GM10266 (cell line): ENCODE data around the gene RAC2.

ENCODE experiments used
- DNase-seq: peaks from one replicate; pipeline ENCODE4 v3.0.0; 2012; ENCODE audit errors: extremely low spot score
- TF ChIP-seq, protein P1 (sequence below): IDR thresholded peaks from 2 replicates; pipeline ENCODE4 v1.5.1; 2012; ENCODE audit warnings: mild to moderate bottlenecking, low read depth; ENCODE audit not compliant: control insufficient read depth, insufficient read depth; ENCODE audit errors: missing control alignments

Gene RAC2

DNA sequence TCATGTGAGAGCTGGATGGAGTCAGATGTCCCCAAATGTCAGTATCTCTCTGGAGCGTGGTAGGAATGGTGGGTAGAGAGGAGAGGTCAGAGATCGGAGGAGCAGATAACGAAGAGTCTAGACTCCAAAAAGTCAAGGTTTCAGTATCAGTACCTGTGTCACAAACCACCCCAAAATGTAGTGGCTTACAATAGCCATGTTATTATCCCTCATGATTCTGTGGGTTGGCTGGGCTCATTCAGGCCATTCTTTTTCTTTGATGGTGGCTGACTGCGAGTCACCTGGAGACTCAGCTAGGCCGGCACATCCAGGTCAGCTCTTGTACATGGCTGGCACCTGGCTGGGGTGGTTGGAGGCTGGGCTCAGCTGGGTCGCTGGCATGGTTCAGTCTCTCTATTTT is 24.5 kb downstream of the RAC2 start:
- DNase-seq, result no peak
- TF ChIP-seq, protein P1, sequence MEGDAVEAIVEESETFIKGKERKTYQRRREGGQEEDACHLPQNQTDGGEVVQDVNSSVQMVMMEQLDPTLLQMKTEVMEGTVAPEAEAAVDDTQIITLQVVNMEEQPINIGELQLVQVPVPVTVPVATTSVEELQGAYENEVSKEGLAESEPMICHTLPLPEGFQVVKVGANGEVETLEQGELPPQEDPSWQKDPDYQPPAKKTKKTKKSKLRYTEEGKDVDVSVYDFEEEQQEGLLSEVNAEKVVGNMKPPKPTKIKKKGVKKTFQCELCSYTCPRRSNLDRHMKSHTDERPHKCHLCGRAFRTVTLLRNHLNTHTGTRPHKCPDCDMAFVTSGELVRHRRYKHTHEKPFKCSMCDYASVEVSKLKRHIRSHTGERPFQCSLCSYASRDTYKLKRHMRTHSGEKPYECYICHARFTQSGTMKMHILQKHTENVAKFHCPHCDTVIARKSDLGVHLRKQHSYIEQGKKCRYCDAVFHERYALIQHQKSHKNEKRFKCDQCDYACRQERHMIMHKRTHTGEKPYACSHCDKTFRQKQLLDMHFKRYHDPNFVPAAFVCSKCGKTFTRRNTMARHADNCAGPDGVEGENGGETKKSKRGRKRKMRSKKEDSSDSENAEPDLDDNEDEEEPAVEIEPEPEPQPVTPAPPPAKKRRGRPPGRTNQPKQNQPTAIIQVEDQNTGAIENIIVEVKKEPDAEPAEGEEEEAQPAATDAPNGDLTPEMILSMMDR, result no peak

DNA sequence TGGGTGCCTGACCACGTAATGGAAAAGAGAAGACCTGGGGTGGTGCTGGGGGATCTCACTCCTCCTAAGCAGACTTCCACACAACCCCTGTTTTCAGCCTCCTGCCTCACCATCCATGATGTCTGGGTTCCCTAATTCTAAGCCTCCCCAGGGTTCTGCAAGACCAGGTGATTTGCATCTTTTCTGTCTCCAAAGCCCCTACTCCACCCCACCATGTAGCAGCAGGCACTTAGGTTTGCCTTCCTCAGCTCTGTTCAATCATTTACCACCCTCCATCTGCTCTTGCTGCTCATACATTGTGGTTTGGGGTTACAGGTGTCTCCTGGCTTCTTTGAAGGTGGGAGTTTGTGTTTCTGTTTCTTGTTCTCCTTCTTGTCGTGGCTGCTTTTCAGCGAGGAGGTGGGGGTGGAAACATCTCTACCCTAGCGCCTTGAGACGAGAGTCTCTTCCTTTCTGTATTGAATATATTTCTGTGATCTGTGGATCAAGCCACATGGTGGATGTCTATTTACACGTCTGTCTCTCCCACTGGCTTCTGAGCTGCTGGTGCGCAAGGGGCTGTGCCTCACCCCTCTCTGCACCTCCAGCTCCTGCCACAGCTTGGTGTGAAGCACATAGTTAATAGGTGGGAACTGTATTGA is 25.2 kb downstream of the RAC2 start:
- peak; percentile 76 for DNase-seq
- TF ChIP-seq, protein P1, result no peak

DNA sequence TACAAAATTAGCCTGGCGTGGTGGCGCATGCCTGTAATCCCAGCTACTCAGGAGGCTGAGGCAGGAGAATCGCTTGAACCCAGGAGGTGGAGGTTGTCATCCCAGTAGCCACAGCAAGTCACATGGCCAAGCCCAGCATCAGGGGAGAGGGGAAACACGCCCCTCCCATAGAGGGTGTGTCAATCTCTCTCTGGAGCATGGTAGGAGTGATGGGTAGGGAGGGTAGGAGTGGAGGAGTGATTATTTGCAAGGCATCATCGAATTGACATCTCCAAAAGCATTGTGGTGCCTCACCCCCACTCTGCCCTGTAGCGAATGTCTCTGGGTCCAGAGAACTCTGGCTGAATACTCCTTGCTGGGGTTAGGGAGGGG is 25.7 kb downstream of the RAC2 start:
- TF ChIP-seq, protein P1, result no peak
- DNase-seq, result no peak

DNA sequence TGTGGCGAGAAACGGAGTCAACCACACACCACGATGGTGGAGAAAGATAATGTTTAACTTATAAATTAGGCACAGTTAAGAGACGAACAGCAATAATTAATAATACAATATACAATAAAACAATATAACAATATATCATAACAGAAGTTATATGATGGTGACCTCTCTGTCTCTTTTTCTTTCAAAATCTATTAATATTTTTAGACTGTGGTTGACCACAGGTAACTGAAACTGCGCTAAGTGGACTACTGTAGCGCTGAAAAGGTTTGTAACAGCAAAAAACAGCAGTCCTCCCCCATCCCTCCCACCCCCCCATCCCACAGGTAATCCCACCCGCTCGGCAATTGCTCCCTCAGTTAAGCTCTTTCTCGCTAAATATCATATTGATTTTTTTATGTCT is 28.2 kb downstream of the RAC2 start:
- no peak for DNase-seq
- TF ChIP-seq, protein P1, result no peak

DNA sequence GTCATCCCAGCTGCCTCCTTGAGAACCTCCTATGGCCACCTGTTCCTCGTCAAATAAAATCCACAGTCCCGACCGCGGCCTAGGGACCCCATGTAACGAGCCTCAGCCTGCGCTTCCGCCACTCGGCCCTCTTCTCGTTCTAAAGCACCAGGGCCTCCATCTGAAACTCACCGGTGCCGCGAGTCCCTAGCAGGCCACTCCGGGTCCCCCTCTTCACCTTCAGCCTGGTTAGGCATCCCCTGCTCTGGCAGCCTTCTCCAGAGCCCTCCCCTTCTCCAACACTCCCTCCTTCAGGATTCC is 29.4 kb downstream of the RAC2 start:
- no peak for DNase-seq
- TF ChIP-seq, protein P1, result no peak

DNA sequence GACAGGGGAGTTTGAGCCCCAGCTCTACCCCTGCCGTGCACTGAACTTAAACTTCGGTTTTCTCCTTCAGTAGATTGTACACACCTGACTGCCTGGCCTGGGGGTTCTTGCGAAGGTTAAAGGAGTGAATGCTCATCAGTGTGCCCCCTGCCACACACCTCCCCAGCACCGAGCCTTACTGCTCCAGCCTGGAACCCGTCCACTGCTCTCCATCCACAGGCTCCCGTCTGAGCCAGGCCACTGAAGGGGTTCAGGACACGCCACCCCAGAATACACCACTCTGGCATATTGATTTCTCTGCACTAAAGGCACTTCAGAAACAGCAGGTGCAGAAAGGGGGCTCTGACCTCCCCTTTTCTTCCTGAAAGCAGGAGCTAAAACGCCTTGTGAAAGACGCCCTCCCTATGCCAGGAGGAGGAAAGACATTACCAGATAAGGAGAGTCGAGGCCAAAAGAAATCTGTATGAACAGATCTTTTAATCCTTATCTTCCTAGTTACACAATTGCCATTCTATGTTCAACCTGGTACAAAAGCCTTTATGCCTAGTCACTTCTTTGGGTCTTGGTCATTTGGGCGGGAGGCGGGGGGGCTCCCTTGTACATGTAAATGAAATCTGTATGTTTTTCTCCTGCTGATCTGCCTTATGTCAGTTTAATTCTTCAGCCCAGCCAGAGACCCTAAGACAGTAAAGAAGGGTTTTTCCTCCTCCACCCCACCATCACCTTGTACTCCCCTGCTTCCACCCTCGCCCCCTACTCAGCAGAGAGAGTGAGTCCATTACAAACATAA is 29.9 kb downstream of the RAC2 start:
- DNase-seq, result no peak
- TF ChIP-seq, protein P1, result no peak

DNA sequence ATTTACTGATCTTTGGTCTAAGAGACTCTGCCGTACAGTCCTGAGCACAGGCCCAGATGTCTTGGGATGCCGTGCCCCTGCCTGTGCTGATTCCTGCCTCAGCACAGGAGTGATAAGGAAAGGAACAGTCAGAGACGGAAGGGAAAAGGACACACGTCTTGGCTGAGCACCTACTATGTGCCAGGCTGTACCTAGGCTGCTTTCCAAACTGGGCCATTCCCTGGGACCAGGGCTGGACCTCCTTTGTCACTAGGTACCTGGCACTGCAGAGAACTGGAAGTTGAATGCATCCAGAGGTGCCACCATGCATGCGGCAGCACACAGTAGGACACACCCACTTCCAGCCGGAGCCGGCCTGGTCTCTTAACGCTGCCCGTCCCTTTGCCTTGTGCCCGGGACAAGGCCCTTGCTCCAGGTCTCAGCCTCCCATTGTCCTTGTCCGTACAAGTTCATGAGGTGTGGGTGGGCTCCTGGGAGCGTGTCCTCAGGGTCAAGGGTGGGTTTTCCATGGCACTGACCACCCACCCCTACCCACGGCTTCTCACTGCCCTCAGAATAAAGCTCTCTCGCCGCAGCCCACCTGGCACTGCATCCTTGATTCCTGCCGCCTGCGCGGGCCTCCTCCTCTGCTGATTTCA is 30.7 kb downstream of the RAC2 start:
- DNase-seq, result no peak
- TF ChIP-seq, protein P1, result no peak
